GM19372 (cell line): ENCODE results near the gene ZNF200.
"Not testable (repeated sequence)": the region's sequence is repeated elsewhere in the genome, so short reads cannot be mapped to it uniquely, and the experiment has no call there.

ENCODE experiments used
- ATAC-seq: cut with Tn5 transposase; IDR thresholded peaks from one replicate; pipeline ENCODE4 v1.9.1; 2021; ENCODE audit warnings: mild to moderate bottlenecking, low read depth, moderate library complexity; ENCODE audit not compliant: unreplicated experiment

ZNF200 gene

GRCh38 chr16:3234857-3235561 is at the start of gene ZNF200:
TSS of gene ZNF200 (minus strand) at chr16:3235158. CDS start at chr16:3233755, 1,403 bp downstream.
- peak; percentile 89 for ATAC-seq

- ATAC-seq = no peak
Observed at GRCh38 chr16:3283543-3284447, 48.8 kb upstream of the ZNF200 start.

GRCh38 chr16:3282730-3283542 is 48.0 kb upstream of the ZNF200 start, which contains the start of gene ZNF263:
TSS of gene ZNF263 (plus strand) at chr16:3283491. CDS start at chr16:3283819, 328 bp downstream.
- ATAC-seq = peak; percentile 78

GRCh38 chr16:3282103-3282729 is 47.3 kb upstream of the ZNF200 start:
- ATAC-seq = peak; percentile 17

GRCh38 chr16:3281222-3281820 is 46.4 kb upstream of the ZNF200 start:
- ATAC-seq = no peak

GRCh38 chr16:3276679-3277078 is 41.7 kb upstream of the ZNF200 start:
- no peak for ATAC-seq

GRCh38 chr16:3274947-3275346 is 40.0 kb upstream of the ZNF200 start:
- ATAC-seq = no peak

GRCh38 chr16:3274490-3274889 is 39.5 kb upstream of the ZNF200 start:
- ATAC-seq = no peak

GRCh38 chr16:3271281-3271680 is 36.3 kb upstream of the ZNF200 start:
- not testable (repeated sequence) for ATAC-seq

- not testable (repeated sequence) for ATAC-seq
Observed at GRCh38 chr16:3270718-3271117, 35.8 kb upstream of the ZNF200 start.

GRCh38 chr16:3268294-3268693 is 33.3 kb upstream of the ZNF200 start:
- no peak for ATAC-seq

GRCh38 chr16:3266873-3267537 is 32.0 kb upstream of the ZNF200 start:
- ATAC-seq = no peak

GRCh38 chr16:3264137-3265036 is 29.4 kb upstream of the ZNF200 start:
- peak; percentile 78 for ATAC-seq

GRCh38 chr16:3262517-3262916 is 27.6 kb upstream of the ZNF200 start:
- no peak for ATAC-seq

GRCh38 chr16:3259836-3260235 is 24.9 kb upstream of the ZNF200 start:
- ATAC-seq = no peak

- ATAC-seq = no peak
Observed at GRCh38 chr16:3256866-3257465, 22.0 kb upstream of the ZNF200 start.

- ATAC-seq = no peak
Observed at GRCh38 chr16:3256146-3256865, 21.3 kb upstream of the ZNF200 start, which contains the start of gene MEFV. TSS of gene MEFV (minus strand) at chr16:3256633. CDS start at chr16:3256587, 46 bp downstream.
